ENCODE results near the gene SEC63. TPM values are rescaled to one million over a fixed set of nuclear protein-coding genes. Genes with fewer than 3 reads are reported as not detected.
"Not testable (repeated sequence)": the region's sequence is repeated elsewhere in the genome, so short reads cannot be mapped to it uniquely, and the experiment has no call there.

SEC63 gene
- total RNA-seq, 2 donors from 2014 or later: 65.3 to 84.3 TPM

DNA sequence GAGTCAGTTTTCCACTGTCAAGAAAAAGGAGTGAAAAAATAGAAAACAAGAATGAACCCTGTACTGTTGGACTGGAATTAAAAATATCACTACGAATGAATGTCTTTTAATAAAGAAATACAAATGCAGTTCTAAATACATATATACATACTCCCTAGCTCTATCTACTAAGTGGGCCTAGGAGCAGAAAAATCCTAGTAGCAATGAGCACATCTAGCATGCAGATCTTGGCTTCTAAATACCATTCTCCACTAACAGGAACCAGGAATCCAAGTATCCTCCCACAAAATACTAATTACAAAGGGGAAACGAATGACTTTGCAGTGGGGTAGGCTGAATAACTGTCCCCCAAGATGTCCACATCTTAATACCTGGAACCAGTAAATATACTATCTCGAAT, 25.4 kb downstream of the SEC63 start:
- Histone ChIP-seq H3K9me3 (no peaks in the 10 kb centered on the region), H3K27ac (no peak overlapping the region), H3K4me3 (no peak overlapping the region), H3K27me3 (no peaks in the 10 kb centered on the region), H3K9ac (ENCODE audit: low read depth in 2 of 2, low read length in 2 of 2) (no peak overlapping the region), H3K36me3 (no peaks in the 10 kb centered on the region), H3K4me1 (no peaks in the 10 kb centered on the region)
- intact Hi-C loops (cut with DNase I): no loop called here
- no peak for DNase-seq
- TF ChIP-seq, protein P1, sequence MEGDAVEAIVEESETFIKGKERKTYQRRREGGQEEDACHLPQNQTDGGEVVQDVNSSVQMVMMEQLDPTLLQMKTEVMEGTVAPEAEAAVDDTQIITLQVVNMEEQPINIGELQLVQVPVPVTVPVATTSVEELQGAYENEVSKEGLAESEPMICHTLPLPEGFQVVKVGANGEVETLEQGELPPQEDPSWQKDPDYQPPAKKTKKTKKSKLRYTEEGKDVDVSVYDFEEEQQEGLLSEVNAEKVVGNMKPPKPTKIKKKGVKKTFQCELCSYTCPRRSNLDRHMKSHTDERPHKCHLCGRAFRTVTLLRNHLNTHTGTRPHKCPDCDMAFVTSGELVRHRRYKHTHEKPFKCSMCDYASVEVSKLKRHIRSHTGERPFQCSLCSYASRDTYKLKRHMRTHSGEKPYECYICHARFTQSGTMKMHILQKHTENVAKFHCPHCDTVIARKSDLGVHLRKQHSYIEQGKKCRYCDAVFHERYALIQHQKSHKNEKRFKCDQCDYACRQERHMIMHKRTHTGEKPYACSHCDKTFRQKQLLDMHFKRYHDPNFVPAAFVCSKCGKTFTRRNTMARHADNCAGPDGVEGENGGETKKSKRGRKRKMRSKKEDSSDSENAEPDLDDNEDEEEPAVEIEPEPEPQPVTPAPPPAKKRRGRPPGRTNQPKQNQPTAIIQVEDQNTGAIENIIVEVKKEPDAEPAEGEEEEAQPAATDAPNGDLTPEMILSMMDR (IDR thresholded peaks at IDR 0.05): no peak

DNA sequence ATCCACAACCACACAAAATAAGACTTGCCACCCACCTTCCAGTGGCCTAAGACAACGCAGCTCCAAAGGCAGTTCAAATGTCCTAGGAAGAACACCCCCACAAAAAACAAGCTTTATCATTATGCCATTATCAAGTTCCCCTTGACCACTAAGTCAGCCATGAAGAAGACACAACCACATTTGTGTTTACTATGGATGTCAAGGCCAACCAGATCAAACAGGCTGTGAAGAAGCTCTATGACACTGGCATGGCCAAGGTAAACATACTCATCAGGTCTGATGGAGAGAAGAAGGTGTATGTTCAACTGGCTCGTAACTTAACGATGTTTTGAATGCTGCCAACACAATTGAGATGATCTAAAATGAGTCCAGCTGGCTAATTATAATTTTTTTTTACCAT, 26.1 kb downstream of the SEC63 start:
- Histone ChIP-seq H3K27me3 (no peaks in the 10 kb centered on the region), H3K4me1 (no peaks in the 10 kb centered on the region)
- TF ChIP-seq, protein P1 (IDR thresholded peaks at IDR 0.05): no peak

DNA sequence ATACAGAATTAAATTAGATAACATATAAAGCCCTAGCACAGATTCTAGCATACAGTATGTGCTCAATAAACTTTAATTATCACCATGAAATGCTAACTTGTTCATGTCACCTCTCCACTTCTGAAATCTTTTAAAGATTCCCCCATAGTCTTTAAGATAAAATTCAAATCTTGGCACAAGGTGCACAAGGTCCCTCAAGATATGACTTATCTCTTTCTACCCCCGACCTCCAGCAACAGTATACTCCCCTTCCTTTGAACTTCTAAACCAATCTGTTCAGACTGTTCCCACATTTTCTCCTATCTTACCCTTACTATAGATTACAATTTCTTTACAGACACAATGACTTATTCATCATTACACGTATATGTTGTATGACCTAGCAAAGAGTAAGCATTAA, 29.0 kb downstream of the SEC63 start:
- Histone ChIP-seq H3K9me3 (no peaks in the 10 kb centered on the region), H3K27ac (no peak overlapping the region), H3K4me1 (no peaks in the 10 kb centered on the region), H3K36me3 (no peaks in the 10 kb centered on the region), H3K4me3 (no peak overlapping the region), H3K9ac (ENCODE audit: low read depth in 2 of 2, low read length in 2 of 2) (no peak overlapping the region), H3K27me3 (no peaks in the 10 kb centered on the region)
- TF ChIP-seq, protein P1 (IDR thresholded peaks at IDR 0.05): no peak
- intact Hi-C loops (cut with DNase I): no loop called here
- DNase-seq: no peak

More for the DNA sequence above, 26.1 kb downstream of the SEC63 start:
- H3K9me3 ChIP-seq: no peaks in the 10 kb centered on the region
- no peak overlapping the region for H3K9ac ChIP-seq (ENCODE audit: low read depth in 2 of 2, low read length in 2 of 2)
- no peak for DNase-seq
- intact Hi-C loops (cut with DNase I): no loop called here
- no peaks in the 10 kb centered on the region for H3K36me3 ChIP-seq
- no peak overlapping the region for H3K4me3 ChIP-seq
- H3K27ac ChIP-seq: no peak overlapping the region

DNA sequence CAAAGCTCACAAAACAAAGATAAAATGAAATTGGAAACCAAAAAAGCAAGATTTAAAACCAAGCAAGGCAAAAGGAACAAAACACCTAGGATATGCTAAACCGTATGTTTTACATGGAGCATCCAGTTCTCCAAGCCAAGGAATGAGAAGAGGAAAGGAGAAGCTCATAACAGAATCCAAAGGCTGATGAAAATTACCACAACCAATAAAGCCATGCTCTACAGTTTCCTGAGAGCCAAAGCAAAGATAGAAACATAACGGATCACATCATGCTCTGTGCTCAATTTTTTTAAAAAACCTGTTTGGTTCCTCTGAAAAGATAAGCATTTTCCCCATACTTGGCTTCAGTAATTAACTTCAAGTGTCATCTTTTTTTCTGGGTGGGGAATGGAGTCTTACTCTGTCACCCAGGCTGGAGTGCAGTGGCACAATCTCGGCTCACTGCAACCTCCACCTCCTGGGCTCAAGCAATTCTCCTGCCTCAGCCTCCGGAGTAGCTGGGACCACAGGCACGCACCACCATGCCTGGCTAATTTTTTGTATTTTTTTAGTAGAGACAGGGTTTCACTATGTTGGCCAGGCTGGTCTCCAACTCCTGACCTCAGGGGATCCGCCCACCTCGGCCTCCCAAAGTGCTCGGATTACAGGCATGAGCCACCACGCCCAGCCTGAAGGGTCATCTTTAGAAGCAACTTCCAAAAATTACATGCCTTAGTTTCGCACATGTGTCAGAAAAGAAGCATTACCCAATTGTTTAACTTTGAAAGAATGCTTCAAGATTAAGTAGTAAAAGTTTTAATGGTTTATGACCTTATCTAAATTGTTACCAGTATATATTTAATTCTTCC, 31.1 kb downstream of the SEC63 start:
- H3K36me3 ChIP-seq; H3K4me3 ChIP-seq; H3K27me3 ChIP-seq; H3K27ac ChIP-seq; H3K4me1 ChIP-seq; H3K9me3 ChIP-seq; DNase-seq; intact Hi-C loops (cut with DNase I); H3K9ac ChIP-seq (ENCODE audit: low read depth in 2 of 2, low read length in 2 of 2): not testable (repeated sequence)

DNA sequence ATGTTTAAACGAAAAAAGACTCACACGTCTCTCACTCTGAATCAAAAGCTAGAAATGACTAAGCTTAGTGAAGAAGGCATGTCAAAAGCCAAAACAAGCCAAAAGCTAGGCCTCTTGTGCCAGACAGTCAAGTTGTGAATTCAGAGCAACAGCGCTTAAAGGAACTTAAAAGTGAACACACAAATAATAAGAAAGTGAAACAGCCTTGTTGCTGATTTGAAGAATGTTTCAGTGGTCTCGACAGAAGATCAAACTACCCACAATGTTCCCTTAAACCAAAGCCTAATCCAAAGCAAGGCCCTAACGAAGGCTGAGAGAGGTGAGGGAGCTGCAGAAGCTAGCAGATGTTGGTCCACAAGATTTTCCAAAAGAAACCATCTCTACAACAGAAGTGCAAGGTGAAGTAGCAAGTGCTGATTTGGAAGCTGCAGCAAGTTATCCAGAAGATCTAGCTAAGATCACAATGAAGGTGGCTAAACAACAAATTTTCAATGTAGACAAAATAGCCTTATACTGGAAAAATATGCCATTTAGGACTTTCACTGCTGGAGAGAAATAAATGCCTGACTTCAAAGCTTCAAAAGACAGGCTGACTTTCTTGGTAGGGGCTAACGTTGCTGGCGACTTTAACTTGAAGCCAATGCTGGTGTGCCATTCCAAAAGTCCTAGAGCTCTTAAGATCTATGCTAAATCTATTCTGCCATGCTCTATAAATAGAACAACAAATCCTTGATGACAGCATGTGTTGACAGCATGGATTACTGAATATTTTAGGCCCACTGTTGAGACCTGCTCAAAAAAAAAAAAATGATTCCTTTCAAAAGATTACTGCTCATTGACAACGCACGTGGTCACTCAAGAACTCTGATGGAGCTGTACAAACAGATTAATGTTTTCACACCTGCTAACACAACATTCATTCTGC, 40.3 kb downstream of the SEC63 start:
- H3K36me3 ChIP-seq: no peaks in the 10 kb centered on the region
- TF ChIP-seq, protein P1 (IDR thresholded peaks at IDR 0.05): no peak
- intact Hi-C loops (cut with DNase I): no loop called here

DNA sequence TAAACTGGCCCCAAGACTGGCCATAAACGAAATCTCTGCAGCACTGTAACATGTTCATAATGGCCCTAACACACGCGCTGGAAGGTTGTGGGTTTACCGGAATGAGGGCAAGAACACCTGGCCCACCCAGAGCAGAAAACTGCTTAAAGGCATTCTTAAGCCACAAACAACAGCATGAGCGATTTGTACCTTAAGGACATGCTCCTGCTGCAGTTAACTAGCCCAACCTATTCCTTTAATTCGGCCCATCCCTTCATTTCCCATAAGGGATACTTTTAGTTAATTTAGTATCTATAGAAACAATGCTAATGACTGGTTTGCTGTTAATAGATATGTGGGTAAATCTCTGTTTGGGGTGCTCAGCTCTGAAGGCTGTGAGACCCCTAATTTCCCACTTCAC, 41.0 kb downstream of the SEC63 start:
- H3K4me1 ChIP-seq; H3K9ac ChIP-seq (ENCODE audit: low read depth in 2 of 2, low read length in 2 of 2); H3K9me3 ChIP-seq; H3K27ac ChIP-seq; intact Hi-C loops (cut with DNase I); H3K36me3 ChIP-seq; H3K27me3 ChIP-seq; H3K4me3 ChIP-seq; DNase-seq: not testable (repeated sequence)

More for the DNA sequence above, 40.3 kb downstream of the SEC63 start:
- Histone ChIP-seq H3K4me1 (no peaks in the 10 kb centered on the region), H3K9me3 (no peaks in the 10 kb centered on the region), H3K27ac (no peak overlapping the region), H3K9ac (ENCODE audit: low read depth in 2 of 2, low read length in 2 of 2) (no peak overlapping the region), H3K27me3 (no peaks in the 10 kb centered on the region), H3K4me3 (no peak overlapping the region)
- DNase-seq: no peak
